A673 (cell line): ENCODE results near the gene GRIP1. TPM values are rescaled to one million over a fixed set of nuclear protein-coding genes. Genes with fewer than 3 reads are reported as not detected.

ENCODE experiments used
- BruUV-seq: library from RNA; stranded (reverse); fragments of 400-500 nt; replicated peaks from 2 replicates; lab custom pipeline; 2021; lab: Mats Ljungman, UMichigan
- CTCF ChIA-PET: fragments of 300-600 bp; sonication (Branson Sonifier 250); formaldehyde crosslinking; loops from one replicate; lab custom pipeline; 2022; ENCODE audit warnings: antibody characterized with exemption; lab: Charles Lee
- POLR2A ChIA-PET: fragments of 300-600 bp; sonication (Branson Sonifier 250); formaldehyde crosslinking; loops from one replicate; lab custom pipeline; 2022; ENCODE audit warnings: antibody characterized with exemption; ENCODE audit not compliant: low non-redundant PET; lab: Charles Lee
- DNase-seq: peaks from one replicate; pipeline ENCODE4 v3.0.0-alpha.2; 2015; ENCODE audit warnings: low spot score
- H3K27ac ChIP-seq: fragments of 200-600 bp; sonication (generic); 2 replicates; pipeline ENCODE4 v1.5.1; 2016; ENCODE audit warnings: mixed run types, low read depth, mild to moderate bottlenecking, mixed read lengths, antibody characterized with exemption, low read length; ENCODE audit not compliant: poor library complexity, severe bottlenecking
- H3K27me3 ChIP-seq: fragments of 200-600 bp; sonication (generic); replicated peaks from 2 replicates; pipeline ENCODE4 v1.6.1; 2017; ENCODE audit warnings: mixed run types, low read depth, mild to moderate bottlenecking, mixed read lengths, antibody characterized with exemption, low read length; ENCODE audit not compliant: insufficient read depth, poor library complexity
- H3K36me3 ChIP-seq: fragments of 200-600 bp; sonication (generic); 2 replicates; pipeline ENCODE4 v1.6.1; 2016; ENCODE audit warnings: mixed run types, mild to moderate bottlenecking, mixed read lengths, antibody characterized with exemption, low read length; ENCODE audit not compliant: insufficient read depth, poor library complexity, severe bottlenecking
- H3K4me1 ChIP-seq: fragments of 200-600 bp; sonication (generic); 2 replicates; pipeline ENCODE4 v1.6.1; 2017; ENCODE audit warnings: mixed run types, mild to moderate bottlenecking, mixed read lengths, antibody characterized with exemption, low read length; ENCODE audit not compliant: insufficient read depth, poor library complexity, severe bottlenecking
- H3K4me3 ChIP-seq: fragments of 200-600 bp; sonication (generic); 2 replicates; pipeline ENCODE4 v1.5.1; 2016; ENCODE audit warnings: low read depth, mixed run types, mild to moderate bottlenecking, mixed read lengths, low read length; ENCODE audit not compliant: poor library complexity, severe bottlenecking
- H3K9me3 ChIP-seq: fragments of 200-600 bp; sonication (generic); 2 replicates; pipeline ENCODE4 v1.6.1; 2016; ENCODE audit warnings: mixed run types, low read depth, mild to moderate bottlenecking, mixed read lengths, antibody characterized with exemption, low read length; ENCODE audit not compliant: poor library complexity, severe bottlenecking
- EZH2 ChIP-seq: fragments of 200-600 bp; sonication (generic); IDR thresholded peaks from 2 replicates; pipeline ENCODE4 v1.6.1; 2017; ENCODE audit warnings: borderline replicate concordance, low read depth, mild to moderate bottlenecking, mixed read lengths, antibody characterized with exemption, low read length; ENCODE audit not compliant: poor library complexity, severe bottlenecking
- intact Hi-C: fragments of 100-400 bp; cut with micrococcal nuclease; formaldehyde crosslinking; loops from one replicate; pipeline ENCODE4 v1.10.0; 2022; ENCODE audit not compliant: unreplicated experiment
- total RNA-seq: library from RNA; stranded (reverse); gene quantifications from 2 replicates; pipeline ENCODE4 v1.2.3, GENCODE V29; 2021
- TF ChIP-seq, protein P1 (sequence below): fragments of 300-800, 200-600 bp; sonication (generic); conservative IDR thresholded peaks from 2 replicates; pipeline ENCODE4 v1.5.1; 2017; ENCODE audit warnings: low read depth, mild to moderate bottlenecking, antibody characterized with exemption, low read length, moderate library complexity, mixed read lengths

The GRIP1 gene
- total RNA-seq, 1 experiment from 2014 or later, result 3.6 TPM

DNA sequence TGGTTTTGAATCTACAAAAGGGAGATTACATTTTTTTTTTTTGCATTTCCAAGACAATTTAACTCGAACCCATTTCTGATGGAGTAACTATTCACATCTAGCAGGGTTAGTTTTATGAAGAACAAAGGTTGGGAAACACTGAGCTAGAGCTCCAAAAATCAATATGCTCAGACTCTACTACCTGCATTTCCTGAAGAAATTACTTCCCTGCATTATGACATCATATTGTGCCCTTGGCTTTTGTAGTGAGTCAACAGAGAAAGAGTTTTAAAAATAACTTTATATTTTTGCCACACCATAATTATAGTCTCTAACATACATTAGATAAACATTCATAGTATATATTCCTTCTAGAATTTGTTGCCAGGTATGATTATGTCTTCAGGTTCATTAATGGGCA lies 14.8 kb downstream of the GRIP1 start:
- DNase-seq, result no peak
- Histone ChIP-seq H3K27me3 (peaks cover 51% of the 10 kb centered on the region), H3K27ac (no peak overlapping the region), H3K4me1 (no peaks in the 10 kb centered on the region), H3K4me3 (no peak overlapping the region), H3K9me3 (no peaks in the 10 kb centered on the region), H3K36me3 (no peaks in the 10 kb centered on the region)
- intact Hi-C loops, result no loop called here
- BruUV-seq, result no TSS peak
- POLR2A ChIA-PET, result no interaction called here
- TF ChIP-seq EZH2, result no peak
- TF ChIP-seq, protein P1, sequence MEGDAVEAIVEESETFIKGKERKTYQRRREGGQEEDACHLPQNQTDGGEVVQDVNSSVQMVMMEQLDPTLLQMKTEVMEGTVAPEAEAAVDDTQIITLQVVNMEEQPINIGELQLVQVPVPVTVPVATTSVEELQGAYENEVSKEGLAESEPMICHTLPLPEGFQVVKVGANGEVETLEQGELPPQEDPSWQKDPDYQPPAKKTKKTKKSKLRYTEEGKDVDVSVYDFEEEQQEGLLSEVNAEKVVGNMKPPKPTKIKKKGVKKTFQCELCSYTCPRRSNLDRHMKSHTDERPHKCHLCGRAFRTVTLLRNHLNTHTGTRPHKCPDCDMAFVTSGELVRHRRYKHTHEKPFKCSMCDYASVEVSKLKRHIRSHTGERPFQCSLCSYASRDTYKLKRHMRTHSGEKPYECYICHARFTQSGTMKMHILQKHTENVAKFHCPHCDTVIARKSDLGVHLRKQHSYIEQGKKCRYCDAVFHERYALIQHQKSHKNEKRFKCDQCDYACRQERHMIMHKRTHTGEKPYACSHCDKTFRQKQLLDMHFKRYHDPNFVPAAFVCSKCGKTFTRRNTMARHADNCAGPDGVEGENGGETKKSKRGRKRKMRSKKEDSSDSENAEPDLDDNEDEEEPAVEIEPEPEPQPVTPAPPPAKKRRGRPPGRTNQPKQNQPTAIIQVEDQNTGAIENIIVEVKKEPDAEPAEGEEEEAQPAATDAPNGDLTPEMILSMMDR, result no peak
- CTCF ChIA-PET, result no interaction called here

DNA sequence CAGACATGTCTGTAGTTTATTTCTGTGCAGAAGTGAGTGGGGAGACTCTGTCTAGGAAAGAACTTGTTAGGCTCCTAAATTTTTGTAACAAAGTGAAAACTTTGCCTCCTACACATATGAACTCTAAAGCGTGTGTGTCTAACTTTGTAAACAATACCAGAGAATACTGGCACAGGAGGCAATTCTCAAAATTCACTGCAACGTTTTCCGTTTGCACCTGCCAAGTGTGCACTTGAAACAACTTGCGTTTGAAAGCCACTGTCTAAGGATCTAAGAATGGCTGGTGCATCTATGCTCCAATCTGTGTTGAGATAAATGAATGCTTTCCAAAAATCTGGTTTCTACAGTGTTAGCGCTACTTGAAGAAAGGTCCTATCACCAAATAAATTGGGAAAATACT lies 15.3 kb downstream of the GRIP1 start:
- intact Hi-C loops, result no loop called here
- ChIA-PET POLR2A (no interaction called here), CTCF (no interaction called here)
- peaks cover 49% of the 10 kb centered on the region for H3K27me3 ChIP-seq
- H3K27ac ChIP-seq, result no peak overlapping the region
- TF ChIP-seq, protein P1, result no peak
- no peak for TF ChIP-seq EZH2
- H3K36me3 ChIP-seq, result no peaks in the 10 kb centered on the region
- no TSS peak for BruUV-seq
- no peaks in the 10 kb centered on the region for H3K4me1 ChIP-seq
- no peak overlapping the region for H3K4me3 ChIP-seq
- DNase-seq, result no peak
- H3K9me3 ChIP-seq, result no peaks in the 10 kb centered on the region

DNA sequence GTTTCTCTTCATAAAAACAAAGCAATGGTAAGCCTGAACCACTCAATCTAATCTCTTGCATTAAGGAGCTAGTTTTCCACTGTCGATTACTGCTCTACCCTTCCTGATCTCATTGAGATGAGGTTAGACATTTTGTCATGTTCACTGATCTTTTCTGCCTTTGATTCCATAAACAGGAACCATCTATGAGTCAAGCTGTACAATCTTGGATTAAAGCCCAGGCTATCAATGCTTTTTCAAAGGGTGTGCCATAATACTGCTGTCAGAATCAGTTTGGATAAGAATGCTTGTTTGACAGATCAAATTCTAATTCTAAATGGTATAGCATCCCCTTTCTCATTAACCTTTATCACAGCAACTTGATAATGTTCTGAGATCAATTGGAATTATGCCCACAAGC lies 16.1 kb downstream of the GRIP1 start:
- ChIA-PET POLR2A (no interaction called here), CTCF (no interaction called here)
- no TSS peak for BruUV-seq
- Histone ChIP-seq H3K4me3 (no peak overlapping the region), H3K4me1 (no peaks in the 10 kb centered on the region), H3K9me3 (no peaks in the 10 kb centered on the region), H3K27me3 (peaks cover 46% of the 10 kb centered on the region), H3K27ac (no peak overlapping the region), H3K36me3 (no peaks in the 10 kb centered on the region)
- no peak for TF ChIP-seq EZH2
- TF ChIP-seq, protein P1, result no peak
- intact Hi-C loops, result no loop called here
- DNase-seq, result no peak
